ENCODE results near the gene VOPP1. TPM values are rescaled to one million over a fixed set of nuclear protein-coding genes. Genes with fewer than 3 reads are reported as not detected.

VOPP1 gene
- total and polyA plus RNA-seq, 2 donors (not counting 3 experiments of a cell fraction or from before 2014, with no cell fraction given), result 85.6 to 154 TPM

DNA sequence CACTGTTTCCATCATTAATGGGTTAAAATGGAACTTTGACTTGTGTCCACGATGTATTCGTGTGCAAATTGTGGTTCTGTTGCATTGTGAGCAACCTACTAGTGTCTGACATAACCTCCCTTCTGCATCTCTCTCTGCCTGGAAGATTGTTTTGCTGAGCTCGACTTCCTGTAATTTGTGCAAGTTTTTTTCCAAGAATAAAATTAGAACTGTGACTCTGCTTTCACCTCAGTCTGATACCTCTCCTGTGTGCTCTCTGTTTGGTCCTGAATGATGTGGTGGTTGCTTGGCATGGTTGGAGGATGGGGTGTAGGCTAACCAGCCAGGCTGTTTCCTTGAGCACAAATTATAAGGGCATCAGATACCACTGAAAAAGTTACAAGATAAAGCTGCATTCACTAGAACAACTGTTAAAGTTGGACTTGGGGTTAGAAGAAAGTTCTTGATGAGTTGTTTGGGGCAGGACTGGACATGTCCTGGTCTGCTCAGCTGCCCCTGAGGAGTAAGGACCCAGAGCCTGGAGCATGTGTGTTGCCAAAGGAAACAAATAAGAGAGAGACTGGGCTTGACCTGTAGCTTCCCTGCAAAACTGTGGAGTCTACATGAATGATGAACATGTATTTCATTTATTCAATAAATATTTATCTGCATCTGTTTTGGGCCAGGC, 1.9 kb upstream of the VOPP1 start:
- Histone ChIP-seq H3K27me3 (ENCODE audit: control insufficient read depth in 2 of 2, insufficient read depth in 2 of 2, low read length in 2 of 2) (no peaks in the 10 kb centered on the region), H3K79me2 (ENCODE audit: control insufficient read depth, insufficient read depth, low read length) (peaks cover 24% of the 10 kb centered on the region), H3K9me1 (replicated peaks; ENCODE audit: control insufficient read depth, extremely low read depth, insufficient read depth, low read length) (no peaks in the 10 kb centered on the region), H3K4me3 (replicated peaks in 1 of 3; ENCODE audit: insufficient read depth in 1 of 3, low read depth in 1 of 3, low read length in 3 of 3) (no peak overlapping the region), H3K9ac (replicated peaks; ENCODE audit: extremely low read depth, insufficient read depth, low read length) (peak overlapping the region; percentile 1), H2AFZ (ENCODE audit: low read depth, low read length) (peak overlapping the region; percentile 0), H3K4me1 (ENCODE audit: control insufficient read depth, extremely low read depth, insufficient read depth, low read length) (peaks cover 44% of the 10 kb centered on the region), H3K4me2 (ENCODE audit: insufficient read depth, low read length) (peak overlapping the region; percentile 61), H4K20me1 (replicated peaks; ENCODE audit: control insufficient read depth, extremely low read depth, insufficient read depth, low read length) (no peaks in the 10 kb centered on the region), H3K36me3 (ENCODE audit: control insufficient read depth in 2 of 2, extremely low read depth in 1 of 2, insufficient read depth in 2 of 2, low read length in 2 of 2) (peaks cover 0 to 3% of the 10 kb centered on the region in 2 experiments), H3K9me3 (replicated peaks; ENCODE audit: control insufficient read depth, insufficient read depth, low read length) (no peaks in the 10 kb centered on the region), H3K27ac (ENCODE audit: insufficient read depth, low read depth, low read length) (peak overlapping the region; percentile 22)
- intact Hi-C loops (cut with micrococcal nuclease) (loop anchor here (1.0 to 10.0 kb wide), 4 partner anchors 19 to 531 kb away; partner anchors contain the start of genes CHCHD2, LANCL2 and NIPSNAP2), dilution Hi-C loops (cut with MboI; ENCODE audit: extremely low pct_ligation_motif_present, low sequenced_read_pairs) (no loop called here)
- POLR2A ChIA-PET, result no interaction called here
- no TSS peak for BruUV-seq (replicated peaks)
- no peak for TF ChIP-seq POLR2A (IDR thresholded peaks at IDR 0.05; ENCODE audit: low read depth, low read length)
- TF ChIP-seq FOS (IDR thresholded peaks at IDR 0.05; ENCODE audit: borderline replicate concordance, insufficient read depth, low read length), result no peak
- TF ChIP-seq EZH2 (IDR thresholded peaks at IDR 0.05; ENCODE audit: borderline replicate concordance, low read depth, low read length, severe bottlenecking), result no peak
- TF ChIP-seq MAX (IDR thresholded peaks at IDR 0.05; ENCODE audit: insufficient read depth, insufficient read length), result no peak
- TF ChIP-seq, protein P1, sequence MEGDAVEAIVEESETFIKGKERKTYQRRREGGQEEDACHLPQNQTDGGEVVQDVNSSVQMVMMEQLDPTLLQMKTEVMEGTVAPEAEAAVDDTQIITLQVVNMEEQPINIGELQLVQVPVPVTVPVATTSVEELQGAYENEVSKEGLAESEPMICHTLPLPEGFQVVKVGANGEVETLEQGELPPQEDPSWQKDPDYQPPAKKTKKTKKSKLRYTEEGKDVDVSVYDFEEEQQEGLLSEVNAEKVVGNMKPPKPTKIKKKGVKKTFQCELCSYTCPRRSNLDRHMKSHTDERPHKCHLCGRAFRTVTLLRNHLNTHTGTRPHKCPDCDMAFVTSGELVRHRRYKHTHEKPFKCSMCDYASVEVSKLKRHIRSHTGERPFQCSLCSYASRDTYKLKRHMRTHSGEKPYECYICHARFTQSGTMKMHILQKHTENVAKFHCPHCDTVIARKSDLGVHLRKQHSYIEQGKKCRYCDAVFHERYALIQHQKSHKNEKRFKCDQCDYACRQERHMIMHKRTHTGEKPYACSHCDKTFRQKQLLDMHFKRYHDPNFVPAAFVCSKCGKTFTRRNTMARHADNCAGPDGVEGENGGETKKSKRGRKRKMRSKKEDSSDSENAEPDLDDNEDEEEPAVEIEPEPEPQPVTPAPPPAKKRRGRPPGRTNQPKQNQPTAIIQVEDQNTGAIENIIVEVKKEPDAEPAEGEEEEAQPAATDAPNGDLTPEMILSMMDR (IDR thresholded peaks at IDR 0.05; ENCODE audit: extremely low read depth in 1 of 2, insufficient read depth in 1 of 2, low read depth in 1 of 2, low read length in 2 of 2), result no peak
- TF ChIP-seq MYC (IDR thresholded peaks at IDR 0.05; ENCODE audit: low read depth, low read length), result no peak
- peak; percentile 34 for TF ChIP-seq JUN (IDR thresholded peaks at IDR 0.05; ENCODE audit: borderline replicate concordance, insufficient read depth, insufficient read length, low read depth)
- FAIRE-seq (no peak), DNase-seq (ENCODE audit: low read depth, low spot score) (peak; percentile 74)
- CTCF ChIA-PET, result interaction anchor here (0.8 to 2.0 kb wide), 9 partner anchors 12 to 151 kb away, joined by 3 to 7 read pairs (median 4); no protein-coding TSS in a partner anchor
